Left ventricle myocardium inferior (tissue), 1 donor: Measurements from ENCODE around the gene C4orf54. TPM values are rescaled to one million over a fixed set of nuclear protein-coding genes. Genes with fewer than 3 reads are reported as not detected.

ENCODE experiments used
- DNase-seq: peaks from one replicate; pipeline ENCODE4 v3.0.0-alpha.2; 2020
- H3K27ac ChIP-seq: fragments of 200-600 bp; replicated peaks from 2 replicates; pipeline ENCODE4 v1.8.0; 2021
- H3K27me3 ChIP-seq: fragments of 200-600 bp; 2 replicates; pipeline ENCODE4 v1.8.0; 2021; ENCODE audit warnings: low read depth
- H3K36me3 ChIP-seq: fragments of 200-600 bp; 2 replicates; pipeline ENCODE4 v1.8.0; 2021
- H3K4me1 ChIP-seq: fragments of 200-600 bp; 2 replicates; pipeline ENCODE4 v1.8.0; 2021
- H3K4me3 ChIP-seq: fragments of 200-600 bp; 2 replicates; pipeline ENCODE4 v1.8.0; 2021; ENCODE audit warnings: mild to moderate bottlenecking, moderate library complexity
- H3K9me3 ChIP-seq: fragments of 200-600 bp; replicated peaks from 2 replicates; pipeline ENCODE4 v1.8.0; 2021
- intact Hi-C: fragments of 100-400 bp; cut with micrococcal nuclease; formaldehyde crosslinking; loops from one replicate; pipeline ENCODE4 v1.11.0; 2022
- total RNA-seq: library from RNA; stranded (reverse); fragmentation: NEBNext Ultra II Directional; extraction: Animal tissue kit (Norgen Biotek cat#: 25700); gene quantifications from one replicate; pipeline ENCODE4 v1.2.1, GENCODE V29; 2021
- TF ChIP-seq, protein P1 (sequence below): fragments of 200-600 bp; IDR thresholded peaks from 2 replicates; pipeline ENCODE4 v1.8.0; 2021; ENCODE audit warnings: antibody characterized with exemption, mild to moderate bottlenecking, borderline replicate concordance
- donor health status: DM: no; HTN: yes; CAD: no; lungs with severe emphysema.

C4orf54 gene
- total RNA-seq, 1 donor from 2014 or later: 1.2 TPM

DNA sequence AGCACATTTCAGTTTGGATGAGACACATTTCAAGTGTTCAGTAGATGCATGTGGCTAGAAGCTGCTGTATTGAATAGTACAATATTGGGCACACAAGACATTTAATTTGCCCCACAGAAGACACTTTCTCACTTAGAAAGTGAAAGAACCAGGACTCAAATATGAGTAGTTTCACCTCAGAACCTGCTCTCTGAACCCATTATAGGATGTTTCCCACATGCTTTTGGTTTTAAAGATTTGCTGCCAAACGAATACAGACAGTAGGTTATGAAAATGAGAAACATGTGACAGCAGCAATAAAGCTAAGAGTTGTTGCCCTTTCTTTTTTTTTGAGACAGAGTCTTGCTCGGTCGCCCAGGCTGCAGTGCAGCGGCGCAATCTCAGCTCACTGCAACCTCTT lies 32.3 kb downstream of the C4orf54 start:
- Histone ChIP-seq H3K27me3 (no peaks in the 10 kb centered on the region), H3K27ac (no peak overlapping the region), H3K4me3 (no peak overlapping the region), H3K9me3 (no peaks in the 10 kb centered on the region), H3K36me3 (no peaks in the 10 kb centered on the region), H3K4me1 (peaks cover 11% of the 10 kb centered on the region)
- intact Hi-C loops: no loop called here
- TF ChIP-seq, protein P1, sequence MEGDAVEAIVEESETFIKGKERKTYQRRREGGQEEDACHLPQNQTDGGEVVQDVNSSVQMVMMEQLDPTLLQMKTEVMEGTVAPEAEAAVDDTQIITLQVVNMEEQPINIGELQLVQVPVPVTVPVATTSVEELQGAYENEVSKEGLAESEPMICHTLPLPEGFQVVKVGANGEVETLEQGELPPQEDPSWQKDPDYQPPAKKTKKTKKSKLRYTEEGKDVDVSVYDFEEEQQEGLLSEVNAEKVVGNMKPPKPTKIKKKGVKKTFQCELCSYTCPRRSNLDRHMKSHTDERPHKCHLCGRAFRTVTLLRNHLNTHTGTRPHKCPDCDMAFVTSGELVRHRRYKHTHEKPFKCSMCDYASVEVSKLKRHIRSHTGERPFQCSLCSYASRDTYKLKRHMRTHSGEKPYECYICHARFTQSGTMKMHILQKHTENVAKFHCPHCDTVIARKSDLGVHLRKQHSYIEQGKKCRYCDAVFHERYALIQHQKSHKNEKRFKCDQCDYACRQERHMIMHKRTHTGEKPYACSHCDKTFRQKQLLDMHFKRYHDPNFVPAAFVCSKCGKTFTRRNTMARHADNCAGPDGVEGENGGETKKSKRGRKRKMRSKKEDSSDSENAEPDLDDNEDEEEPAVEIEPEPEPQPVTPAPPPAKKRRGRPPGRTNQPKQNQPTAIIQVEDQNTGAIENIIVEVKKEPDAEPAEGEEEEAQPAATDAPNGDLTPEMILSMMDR: no peak
- DNase-seq: no peak

DNA sequence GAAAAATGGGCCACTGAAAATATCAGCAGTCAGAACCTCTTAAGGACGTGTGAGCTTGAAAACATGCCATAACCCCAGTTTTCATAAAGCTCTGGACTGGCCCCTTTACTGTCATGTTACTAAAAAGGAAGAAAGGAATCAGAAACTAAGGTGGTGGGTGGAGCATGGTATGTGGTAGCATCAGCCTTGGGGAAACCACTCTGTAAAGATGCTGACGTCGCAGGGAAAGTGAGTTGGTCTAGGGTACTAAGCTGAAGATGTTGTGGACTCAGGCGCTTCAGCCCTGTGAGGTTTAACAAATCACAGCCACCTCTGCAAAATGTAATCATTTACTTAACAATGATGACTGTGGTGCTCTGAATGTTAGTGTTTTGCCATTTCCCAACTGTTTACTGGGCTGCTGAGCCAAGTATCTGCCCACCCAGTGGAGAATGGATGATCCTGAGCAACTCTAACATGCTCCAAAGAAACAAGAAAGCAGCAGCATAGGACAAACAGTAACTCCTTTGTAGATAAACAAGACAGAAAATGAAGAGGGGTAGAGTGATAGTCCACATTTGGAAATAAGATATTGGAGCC lies 33.4 kb downstream of the C4orf54 start:
- intact Hi-C loops: no loop called here
- H3K4me3 ChIP-seq: no peak overlapping the region
- peak overlapping the region; percentile 20 for H3K27ac ChIP-seq
- H3K9me3 ChIP-seq: no peaks in the 10 kb centered on the region
- H3K4me1 ChIP-seq: peaks cover 11% of the 10 kb centered on the region
- no peaks in the 10 kb centered on the region for H3K27me3 ChIP-seq
- H3K36me3 ChIP-seq: no peaks in the 10 kb centered on the region
- TF ChIP-seq, protein P1: no peak
- DNase-seq: no peak

DNA sequence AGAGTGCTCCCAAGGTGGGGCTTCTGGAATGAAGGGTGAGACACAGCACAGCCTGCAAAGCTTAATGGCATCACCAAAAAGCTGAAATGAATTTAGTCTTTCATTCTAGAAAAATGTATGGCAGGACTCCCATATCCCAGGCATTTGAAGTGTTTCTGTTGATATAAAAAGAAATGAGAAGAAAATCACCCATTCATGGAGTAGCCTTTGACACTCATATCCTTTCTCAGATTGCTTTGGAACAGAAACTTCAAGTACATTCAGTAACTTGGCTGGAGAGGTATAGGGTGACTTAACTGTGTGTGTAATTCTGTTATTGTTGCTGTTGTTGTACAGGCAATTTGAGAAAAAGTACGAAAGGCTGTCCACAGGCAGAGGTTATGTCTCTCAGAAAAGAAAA lies 35.3 kb downstream of the C4orf54 start:
- Histone ChIP-seq H3K27me3 (no peaks in the 10 kb centered on the region), H3K4me1 (peaks cover 11% of the 10 kb centered on the region), H3K4me3 (no peak overlapping the region), H3K27ac (no peak overlapping the region), H3K36me3 (no peaks in the 10 kb centered on the region), H3K9me3 (no peaks in the 10 kb centered on the region)
- no peak for DNase-seq
- TF ChIP-seq, protein P1: no peak
- intact Hi-C loops: no loop called here

DNA sequence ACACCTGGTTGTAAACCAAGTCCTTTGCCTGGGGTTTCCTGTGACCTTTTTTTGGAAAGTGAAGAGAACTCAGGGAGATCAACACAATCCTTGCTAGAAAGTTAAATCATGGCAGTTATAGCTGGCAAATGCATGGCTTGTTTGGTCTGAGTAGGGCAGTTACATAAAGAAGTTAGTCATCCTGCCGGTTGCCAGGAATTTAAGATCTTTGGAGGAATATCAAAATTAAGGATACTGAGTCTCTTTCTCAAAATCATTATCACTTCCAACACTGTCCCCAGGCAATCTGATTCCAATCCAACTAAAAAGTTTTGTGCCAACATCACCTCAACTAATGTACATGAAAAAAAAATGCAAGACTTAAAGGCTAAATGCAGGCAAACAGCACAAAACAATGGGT lies 40.3 kb downstream of the C4orf54 start:
- Histone ChIP-seq H3K4me1 (peaks cover 13% of the 10 kb centered on the region), H3K27ac (no peak overlapping the region), H3K9me3 (no peaks in the 10 kb centered on the region), H3K36me3 (no peaks in the 10 kb centered on the region), H3K27me3 (no peaks in the 10 kb centered on the region), H3K4me3 (no peak overlapping the region)
- intact Hi-C loops: no loop called here
- no peak for DNase-seq
- TF ChIP-seq, protein P1: no peak

DNA sequence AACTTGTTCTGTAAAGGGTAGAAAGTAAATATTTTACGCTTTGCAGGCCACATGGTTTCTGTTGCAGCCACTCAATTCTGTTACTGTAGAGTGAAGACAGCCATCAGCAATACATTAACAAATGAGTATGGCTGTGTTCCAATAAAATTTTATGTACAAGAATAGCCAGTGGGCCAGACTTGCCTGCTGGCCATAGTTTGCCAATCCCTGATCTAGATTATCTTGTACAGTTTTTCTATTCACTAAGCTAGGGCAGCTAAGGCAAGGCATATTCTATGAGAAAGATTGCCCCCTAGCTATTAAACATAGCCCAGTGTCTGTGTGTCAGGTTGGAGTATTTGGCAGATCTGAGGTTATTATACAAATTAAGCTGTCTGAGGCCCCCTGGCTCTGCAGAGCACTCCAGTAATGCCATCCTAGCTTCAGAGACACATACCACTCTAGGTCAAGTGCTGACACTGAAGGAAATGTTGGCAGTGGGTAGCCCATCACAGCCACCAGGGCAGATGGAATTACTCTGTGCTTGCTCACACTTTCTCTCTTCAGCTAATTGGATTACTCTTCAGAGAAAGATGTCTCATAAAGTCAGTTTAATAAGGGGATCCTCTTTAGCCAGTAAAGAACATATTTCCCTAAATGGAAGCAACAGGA lies 42.3 kb downstream of the C4orf54 start:
- DNase-seq: peak; percentile 16
- TF ChIP-seq, protein P1: peak; percentile 25
- Histone ChIP-seq H3K27ac (peak overlapping the region; percentile 38), H3K4me1 (peaks cover 13% of the 10 kb centered on the region), H3K9me3 (no peaks in the 10 kb centered on the region), H3K27me3 (no peaks in the 10 kb centered on the region), H3K36me3 (no peaks in the 10 kb centered on the region), H3K4me3 (no peak overlapping the region)
- intact Hi-C loops: no loop called here
